ENCODE data around the gene MAP3K1.

The MAP3K1 gene

GRCh38 chr5:56829137-56829908 lies 14.0 kb downstream of the MAP3K1 start:
- no peak overlapping the region for H3K4me3 ChIP-seq (ENCODE audit: low read depth, low read length)
- TF ChIP-seq, protein P1, sequence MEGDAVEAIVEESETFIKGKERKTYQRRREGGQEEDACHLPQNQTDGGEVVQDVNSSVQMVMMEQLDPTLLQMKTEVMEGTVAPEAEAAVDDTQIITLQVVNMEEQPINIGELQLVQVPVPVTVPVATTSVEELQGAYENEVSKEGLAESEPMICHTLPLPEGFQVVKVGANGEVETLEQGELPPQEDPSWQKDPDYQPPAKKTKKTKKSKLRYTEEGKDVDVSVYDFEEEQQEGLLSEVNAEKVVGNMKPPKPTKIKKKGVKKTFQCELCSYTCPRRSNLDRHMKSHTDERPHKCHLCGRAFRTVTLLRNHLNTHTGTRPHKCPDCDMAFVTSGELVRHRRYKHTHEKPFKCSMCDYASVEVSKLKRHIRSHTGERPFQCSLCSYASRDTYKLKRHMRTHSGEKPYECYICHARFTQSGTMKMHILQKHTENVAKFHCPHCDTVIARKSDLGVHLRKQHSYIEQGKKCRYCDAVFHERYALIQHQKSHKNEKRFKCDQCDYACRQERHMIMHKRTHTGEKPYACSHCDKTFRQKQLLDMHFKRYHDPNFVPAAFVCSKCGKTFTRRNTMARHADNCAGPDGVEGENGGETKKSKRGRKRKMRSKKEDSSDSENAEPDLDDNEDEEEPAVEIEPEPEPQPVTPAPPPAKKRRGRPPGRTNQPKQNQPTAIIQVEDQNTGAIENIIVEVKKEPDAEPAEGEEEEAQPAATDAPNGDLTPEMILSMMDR (IDR thresholded peaks at IDR 0.05; ENCODE audit: low read depth, low read length, missing control alignments), result no peak
- in situ Hi-C loops (cut with HindIII; ENCODE audit: low sequenced_read_pairs), result no loop called here
- no peak for DNase-seq (ENCODE audit: low read depth)

GRCh38 chr5:56831773-56832172 lies 16.4 kb downstream of the MAP3K1 start:
- H3K4me3 ChIP-seq (ENCODE audit: low read depth, low read length), result no peak overlapping the region
- in situ Hi-C loops (cut with HindIII; ENCODE audit: low sequenced_read_pairs), result no loop called here
- TF ChIP-seq, protein P1 (IDR thresholded peaks at IDR 0.05; ENCODE audit: low read depth, low read length, missing control alignments), result no peak
- DNase-seq (ENCODE audit: low read depth), result no peak

GRCh38 chr5:56833325-56833724 lies 18.0 kb downstream of the MAP3K1 start:
- TF ChIP-seq, protein P1 (IDR thresholded peaks at IDR 0.05; ENCODE audit: low read depth, low read length, missing control alignments), result no peak
- no peak overlapping the region for H3K4me3 ChIP-seq (ENCODE audit: low read depth, low read length)
- in situ Hi-C loops (cut with HindIII; ENCODE audit: low sequenced_read_pairs), result no loop called here
- DNase-seq (ENCODE audit: low read depth), result no peak

DNA sequence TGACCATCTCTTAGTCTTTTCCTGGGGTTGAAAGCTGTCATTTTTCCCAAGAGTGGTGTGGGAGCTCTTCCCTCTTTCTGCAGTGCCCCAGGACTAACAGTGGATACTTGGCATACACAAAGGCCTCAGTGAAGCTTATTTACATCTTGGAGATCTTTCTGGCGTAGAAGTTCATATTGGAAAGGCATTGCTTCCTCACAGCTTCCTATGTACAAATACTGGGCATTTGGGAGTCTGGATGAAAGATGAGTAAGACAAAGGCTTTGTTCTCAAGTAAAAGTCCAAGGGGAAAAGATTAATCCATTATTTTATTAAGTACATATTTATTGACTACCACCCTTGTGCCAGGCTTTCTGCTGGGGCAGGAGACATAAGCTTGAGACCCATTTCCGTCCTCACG lies 22.0 kb downstream of the MAP3K1 start:
- H3K4me3 ChIP-seq (ENCODE audit: low read depth, low read length), result no peak overlapping the region
- TF ChIP-seq, protein P1 (IDR thresholded peaks at IDR 0.05; ENCODE audit: low read depth, low read length, missing control alignments), result no peak
- in situ Hi-C loops (cut with HindIII; ENCODE audit: low sequenced_read_pairs), result no loop called here
- no peak for DNase-seq (ENCODE audit: low read depth)

DNA sequence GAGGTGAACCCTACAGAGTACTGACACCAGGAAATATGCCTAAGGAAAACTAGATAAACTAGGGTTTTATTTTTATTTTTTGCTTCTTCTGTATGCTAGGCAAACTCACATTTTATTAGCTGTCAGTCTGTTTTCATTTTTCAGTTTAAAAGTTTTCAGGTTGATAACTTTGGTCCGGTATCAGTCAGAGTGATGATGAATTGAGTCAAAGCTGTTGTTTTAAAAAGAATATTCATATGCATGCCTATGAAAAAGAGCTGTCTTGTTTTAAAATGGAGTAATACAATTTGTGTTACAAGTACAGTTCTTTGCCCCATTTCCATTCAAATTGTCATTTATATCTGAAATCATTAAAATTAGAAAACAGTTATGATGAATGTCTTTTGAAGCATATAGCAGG lies 22.6 kb downstream of the MAP3K1 start:
- in situ Hi-C loops (cut with HindIII; ENCODE audit: low sequenced_read_pairs), result no loop called here
- TF ChIP-seq, protein P1 (IDR thresholded peaks at IDR 0.05; ENCODE audit: low read depth, low read length, missing control alignments), result no peak
- no peak for DNase-seq (ENCODE audit: low read depth)
- H3K4me3 ChIP-seq (ENCODE audit: low read depth, low read length), result no peak overlapping the region

DNA sequence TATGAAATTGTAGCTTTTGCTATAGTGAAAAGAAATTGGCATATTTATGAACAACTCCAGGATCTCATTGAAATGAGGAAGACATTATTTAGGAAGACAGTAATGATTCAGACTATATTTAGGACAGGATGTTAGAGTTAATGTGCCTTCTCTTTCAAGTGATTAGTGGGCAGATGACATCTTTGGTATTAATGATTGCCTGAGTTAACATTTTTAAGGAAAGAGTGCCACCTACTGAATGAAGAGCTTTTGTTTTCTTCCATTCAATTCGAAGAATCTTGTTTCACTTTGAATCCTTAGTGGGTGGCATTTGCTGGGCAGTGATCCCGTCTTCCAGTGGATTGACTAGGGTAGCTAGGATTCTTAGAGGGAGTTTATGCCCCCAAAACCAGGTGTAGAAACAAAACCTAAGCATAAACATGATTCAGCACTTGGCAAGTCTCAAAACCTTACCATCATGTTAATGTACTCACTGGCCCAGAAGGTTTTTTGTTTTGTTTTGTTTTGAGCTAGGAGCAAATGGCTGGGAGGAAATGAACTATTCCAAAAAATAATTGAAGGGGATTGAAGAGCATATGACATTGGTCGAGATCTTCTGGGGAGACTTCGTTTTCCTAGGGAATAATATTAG lies 23.2 kb downstream of the MAP3K1 start:
- TF ChIP-seq, protein P1 (IDR thresholded peaks at IDR 0.05; ENCODE audit: low read depth, low read length, missing control alignments), result peak; percentile 31
- in situ Hi-C loops (cut with HindIII; ENCODE audit: low sequenced_read_pairs), result no loop called here
- H3K4me3 ChIP-seq (ENCODE audit: low read depth, low read length), result no peak overlapping the region
- DNase-seq (ENCODE audit: low read depth), result no peak

Measured in astrocyte of the cerebellum (primary cell).